Activated naive CD8-positive, alpha-beta T cell treated with anti-CD3 and anti-CD28 coated beads, Interleukin-2, amount 50 U/mL, for 24 hours (primary cell): ENCODE results near the gene CD44.

ENCODE experiments used
- ATAC-seq: fragments of 150-1000 bp; cut with Tn5 transposase; one replicate; pipeline ENCODE4 v1.10.0; 2021
- DNase-seq: peaks from one replicate; pipeline ENCODE4 v3.0.0; 2021
- H3K27ac Mint-ChIP-seq: one replicate; pipeline ENCODE4 v1.8.0; 2021; ENCODE audit warnings: mild to moderate bottlenecking, mixed read lengths
- H3K27me3 Mint-ChIP-seq: one replicate; pipeline ENCODE4 v1.8.0; 2021; ENCODE audit warnings: mixed read lengths
- H3K36me3 Mint-ChIP-seq: one replicate; pipeline ENCODE4 v1.8.0; 2021; ENCODE audit warnings: low read depth, mixed read lengths
- H3K4me1 Mint-ChIP-seq: one replicate; pipeline ENCODE4 v1.8.0; 2021; ENCODE audit warnings: mixed read lengths
- H3K4me3 Mint-ChIP-seq: one replicate; pipeline ENCODE4 v1.8.0; 2021; ENCODE audit warnings: mild to moderate bottlenecking, moderate library complexity, mixed read lengths
- H3K9me3 Mint-ChIP-seq: one replicate; pipeline ENCODE4 v1.8.0; 2021; ENCODE audit warnings: mixed read lengths

CD44 gene

GRCh38 chr11:35122308-35122707 lies 16.7 kb upstream of the CD44 start:
- Mint-ChIP-seq H3K4me3 (no peak overlapping the region), H3K9me3 (no peaks in the 10 kb centered on the region), H3K27ac (no peak overlapping the region), H3K36me3 (no peaks in the 10 kb centered on the region), H3K4me1 (peaks cover 64% of the 10 kb centered on the region), H3K27me3 (peaks cover 2% of the 10 kb centered on the region)
- ATAC-seq (no peak), DNase-seq (no peak)

GRCh38 chr11:35126000-35126878 lies 12.7 kb upstream of the CD44 start:
- peak; percentile 92 for ATAC-seq
- Mint-ChIP-seq H3K4me3 (peak overlapping the region; percentile 73), H3K27me3 (no peaks in the 10 kb centered on the region), H3K27ac (peak overlapping the region; percentile 94), H3K36me3 (no peaks in the 10 kb centered on the region), H3K9me3 (no peaks in the 10 kb centered on the region), H3K4me1 (peaks cover 61% of the 10 kb centered on the region)
- peak; percentile 57 for DNase-seq

- H3K9me3 Mint-ChIP-seq, result no peaks in the 10 kb centered on the region
- ATAC-seq (peak; percentile 12), DNase-seq (no peak)
- peak overlapping the region; percentile 73 for H3K4me3 Mint-ChIP-seq
- H3K4me1 Mint-ChIP-seq, result peaks cover 61% of the 10 kb centered on the region
- H3K36me3 Mint-ChIP-seq, result no peaks in the 10 kb centered on the region
- H3K27me3 Mint-ChIP-seq, result no peaks in the 10 kb centered on the region
- peak overlapping the region; percentile 94 for H3K27ac Mint-ChIP-seq
Measured at GRCh38 chr11:35126879-35127581, 11.9 kb upstream of the CD44 start.

- H3K36me3 Mint-ChIP-seq, result no peaks in the 10 kb centered on the region
- ATAC-seq (no peak), DNase-seq (no peak)
- no peaks in the 10 kb centered on the region for H3K9me3 Mint-ChIP-seq
- H3K4me3 Mint-ChIP-seq, result no peak overlapping the region
- H3K27me3 Mint-ChIP-seq, result no peaks in the 10 kb centered on the region
- H3K4me1 Mint-ChIP-seq, result peaks cover 60% of the 10 kb centered on the region
- peak overlapping the region; percentile 94 for H3K27ac Mint-ChIP-seq
Measured at GRCh38 chr11:35127619-35128018, 11.4 kb upstream of the CD44 start.

GRCh38 chr11:35131094-35131493 lies 7.9 kb upstream of the CD44 start:
- H3K27me3 Mint-ChIP-seq, result no peaks in the 10 kb centered on the region
- H3K4me1 Mint-ChIP-seq, result peaks cover 61% of the 10 kb centered on the region

GRCh38 chr11:35131886-35132285 lies 7.1 kb upstream of the CD44 start:
- ATAC-seq (no peak), DNase-seq (no peak)
- Mint-ChIP-seq H3K36me3 (no peaks in the 10 kb centered on the region), H3K4me1 (peaks cover 56% of the 10 kb centered on the region), H3K4me3 (no peak overlapping the region), H3K9me3 (no peaks in the 10 kb centered on the region), H3K27ac (peak overlapping the region; percentile 27), H3K27me3 (no peaks in the 10 kb centered on the region)

More at GRCh38 chr11:35131094-35131493, 7.9 kb upstream of the CD44 start:
- no peak for ATAC-seq
- Mint-ChIP-seq H3K9me3 (no peaks in the 10 kb centered on the region), H3K27ac (no peak overlapping the region), H3K36me3 (no peaks in the 10 kb centered on the region), H3K4me3 (no peak overlapping the region)
- DNase-seq, result no peak

- DNase-seq (no peak), ATAC-seq (peak; percentile 60)
- Mint-ChIP-seq H3K27ac (peak overlapping the region; percentile 24), H3K4me1 (peaks cover 61% of the 10 kb centered on the region), H3K36me3 (no peaks in the 10 kb centered on the region), H3K9me3 (no peaks in the 10 kb centered on the region), H3K4me3 (no peak overlapping the region), H3K27me3 (no peaks in the 10 kb centered on the region)
Measured at GRCh38 chr11:35133656-35134055, 5.3 kb upstream of the CD44 start.

- H3K27me3 Mint-ChIP-seq, result no peaks in the 10 kb centered on the region
- no peak overlapping the region for H3K27ac Mint-ChIP-seq
- DNase-seq, result no peak
- no peaks in the 10 kb centered on the region for H3K9me3 Mint-ChIP-seq
- H3K36me3 Mint-ChIP-seq, result peaks cover 1% of the 10 kb centered on the region
- no peak for ATAC-seq
- no peak overlapping the region for H3K4me3 Mint-ChIP-seq
- peaks cover 62% of the 10 kb centered on the region for H3K4me1 Mint-ChIP-seq
Measured at GRCh38 chr11:35134403-35135148, 4.4 kb upstream of the CD44 start.

- peaks cover 8% of the 10 kb centered on the region for H3K36me3 Mint-ChIP-seq
- ATAC-seq (no peak), DNase-seq (no peak)
- no peak overlapping the region for H3K4me3 Mint-ChIP-seq
- H3K27me3 Mint-ChIP-seq, result no peaks in the 10 kb centered on the region
- no peaks in the 10 kb centered on the region for H3K9me3 Mint-ChIP-seq
- H3K27ac Mint-ChIP-seq, result no peak overlapping the region
- peaks cover 62% of the 10 kb centered on the region for H3K4me1 Mint-ChIP-seq
Measured at GRCh38 chr11:35135222-35135621, 3.7 kb upstream of the CD44 start.

GRCh38 chr11:35136311-35136710 lies 2.7 kb upstream of the CD44 start:
- ATAC-seq, result no peak
- Mint-ChIP-seq H3K4me3 (no peak overlapping the region), H3K27ac (no peak overlapping the region), H3K4me1 (peaks cover 56% of the 10 kb centered on the region), H3K9me3 (no peaks in the 10 kb centered on the region), H3K36me3 (peaks cover 18% of the 10 kb centered on the region), H3K27me3 (no peaks in the 10 kb centered on the region)
- no peak for DNase-seq

- Mint-ChIP-seq H3K9me3 (no peaks in the 10 kb centered on the region), H3K27me3 (no peaks in the 10 kb centered on the region), H3K36me3 (peaks cover 29% of the 10 kb centered on the region), H3K4me3 (peak overlapping the region; percentile 93), H3K27ac (peak overlapping the region; percentile 94), H3K4me1 (peaks cover 58% of the 10 kb centered on the region)
- DNase-seq (no peak), ATAC-seq (no peak)
Measured at GRCh38 chr11:35138058-35138457, 913 bp upstream of the CD44 start.

- Mint-ChIP-seq H3K27ac (peak overlapping the region; percentile 94), H3K4me3 (peak overlapping the region; percentile 93), H3K4me1 (peaks cover 59% of the 10 kb centered on the region), H3K9me3 (no peaks in the 10 kb centered on the region), H3K27me3 (no peaks in the 10 kb centered on the region), H3K36me3 (peaks cover 29% of the 10 kb centered on the region)
- ATAC-seq, result no peak
- no peak for DNase-seq
Measured at GRCh38 chr11:35138606-35138942, 397 bp upstream of the CD44 start.

- H3K27ac Mint-ChIP-seq, result peak overlapping the region; percentile 94
- H3K4me3 Mint-ChIP-seq, result peak overlapping the region; percentile 93
- DNase-seq, result no peak
- H3K4me1 Mint-ChIP-seq, result peaks cover 62% of the 10 kb centered on the region
- ATAC-seq, result peak; percentile 24
- H3K27me3 Mint-ChIP-seq, result no peaks in the 10 kb centered on the region
- H3K9me3 Mint-ChIP-seq, result no peaks in the 10 kb centered on the region
- H3K36me3 Mint-ChIP-seq, result peaks cover 33% of the 10 kb centered on the region
Measured at GRCh38 chr11:35139722-35140282, 831 bp downstream of the CD44 start.

- H3K27ac Mint-ChIP-seq, result peak overlapping the region; percentile 94
- peaks cover 46% of the 10 kb centered on the region for H3K36me3 Mint-ChIP-seq
- H3K9me3 Mint-ChIP-seq, result no peaks in the 10 kb centered on the region
- H3K4me1 Mint-ChIP-seq, result peaks cover 67% of the 10 kb centered on the region
- DNase-seq (no peak), ATAC-seq (no peak)
- H3K4me3 Mint-ChIP-seq, result peak overlapping the region; percentile 93
- H3K27me3 Mint-ChIP-seq, result no peaks in the 10 kb centered on the region
Measured at GRCh38 chr11:35141071-35141470, 2.1 kb downstream of the CD44 start.
